ENCODE data around the gene AKT3. TPM values are rescaled to one million over a fixed set of nuclear protein-coding genes. Genes with fewer than 3 reads are reported as not detected.

The AKT3 gene
- total RNA-seq, 1 donor from 2014 or later, result 169 TPM

- Mint-ChIP-seq H3K4me3 (ENCODE audit: unreplicated experiment) (no peak overlapping the region), H3K9me3 (ENCODE audit: unreplicated experiment) (peaks cover 10% of the 10 kb centered on the region), H3K4me1 (ENCODE audit: low read depth, unreplicated experiment) (no peaks in the 10 kb centered on the region), H3K27me3 (ENCODE audit: unreplicated experiment) (peaks cover 6% of the 10 kb centered on the region), H3K36me3 (ENCODE audit: unreplicated experiment) (peaks cover 22% of the 10 kb centered on the region), H3K27ac (ENCODE audit: unreplicated experiment) (no peak overlapping the region)
- no peak for DNase-seq
- no peak for TF ChIP-seq CTCF (IDR thresholded peaks at IDR 0.05; ENCODE audit: partially characterized antibody, unreplicated experiment)
Measured at GRCh38 chr1:243806310-243806709, 43.7 kb downstream of the AKT3 start.

GRCh38 chr1:243802736-243803135 lies 47.3 kb downstream of the AKT3 start:
- H3K4me1 Mint-ChIP-seq (ENCODE audit: low read depth, unreplicated experiment), result no peaks in the 10 kb centered on the region
- H3K9me3 Mint-ChIP-seq (ENCODE audit: unreplicated experiment), result peaks cover 8% of the 10 kb centered on the region
- peaks cover 8% of the 10 kb centered on the region for H3K36me3 Mint-ChIP-seq (ENCODE audit: unreplicated experiment)
- no peaks in the 10 kb centered on the region for H3K27me3 Mint-ChIP-seq (ENCODE audit: unreplicated experiment)
- no peak overlapping the region for H3K4me3 Mint-ChIP-seq (ENCODE audit: unreplicated experiment)
- no peak overlapping the region for H3K27ac Mint-ChIP-seq (ENCODE audit: unreplicated experiment)
- no peak for DNase-seq
- no peak for TF ChIP-seq CTCF (IDR thresholded peaks at IDR 0.05; ENCODE audit: partially characterized antibody, unreplicated experiment)

- Mint-ChIP-seq H3K4me1 (ENCODE audit: low read depth, unreplicated experiment) (no peaks in the 10 kb centered on the region), H3K9me3 (ENCODE audit: unreplicated experiment) (peaks cover 4% of the 10 kb centered on the region), H3K4me3 (ENCODE audit: unreplicated experiment) (no peak overlapping the region), H3K36me3 (ENCODE audit: unreplicated experiment) (no peaks in the 10 kb centered on the region), H3K27ac (ENCODE audit: unreplicated experiment) (no peak overlapping the region), H3K27me3 (ENCODE audit: unreplicated experiment) (no peaks in the 10 kb centered on the region)
- TF ChIP-seq CTCF (IDR thresholded peaks at IDR 0.05; ENCODE audit: partially characterized antibody, unreplicated experiment), result no peak
- DNase-seq, result no peak
Measured at GRCh38 chr1:243801378-243801777, 48.7 kb downstream of the AKT3 start.

- no peaks in the 10 kb centered on the region for H3K36me3 Mint-ChIP-seq (ENCODE audit: unreplicated experiment)
- no peaks in the 10 kb centered on the region for H3K9me3 Mint-ChIP-seq (ENCODE audit: unreplicated experiment)
- no peak overlapping the region for H3K4me3 Mint-ChIP-seq (ENCODE audit: unreplicated experiment)
- TF ChIP-seq CTCF (IDR thresholded peaks at IDR 0.05; ENCODE audit: partially characterized antibody, unreplicated experiment), result no peak
- no peaks in the 10 kb centered on the region for H3K4me1 Mint-ChIP-seq (ENCODE audit: low read depth, unreplicated experiment)
- DNase-seq, result no peak
- no peaks in the 10 kb centered on the region for H3K27me3 Mint-ChIP-seq (ENCODE audit: unreplicated experiment)
- H3K27ac Mint-ChIP-seq (ENCODE audit: unreplicated experiment), result no peak overlapping the region
Measured at GRCh38 chr1:243799908-243800307, 50.1 kb downstream of the AKT3 start.

- no peaks in the 10 kb centered on the region for H3K27me3 Mint-ChIP-seq (ENCODE audit: unreplicated experiment)
- H3K36me3 Mint-ChIP-seq (ENCODE audit: unreplicated experiment), result no peaks in the 10 kb centered on the region
- TF ChIP-seq CTCF (IDR thresholded peaks at IDR 0.05; ENCODE audit: partially characterized antibody, unreplicated experiment), result no peak
- DNase-seq, result no peak
- H3K4me3 Mint-ChIP-seq (ENCODE audit: unreplicated experiment), result no peak overlapping the region
- no peaks in the 10 kb centered on the region for H3K9me3 Mint-ChIP-seq (ENCODE audit: unreplicated experiment)
- no peak overlapping the region for H3K27ac Mint-ChIP-seq (ENCODE audit: unreplicated experiment)
- H3K4me1 Mint-ChIP-seq (ENCODE audit: low read depth, unreplicated experiment), result no peaks in the 10 kb centered on the region
Measured at GRCh38 chr1:243798726-243799125, 51.3 kb downstream of the AKT3 start.

Data from glutamatergic neuron (in vitro differentiated cells).